SJCRH30 (cell line): ENCODE results near the gene TLE7. TPM values are rescaled to one million over a fixed set of nuclear protein-coding genes. Genes with fewer than 3 reads are reported as not detected.

Experiments used
- DNase-seq, 2 experiments: peaks; one replicate each; pipeline ENCODE4 v3.0.0-alpha.2; 2015 to 2020
- H3K27ac ChIP-seq: fragments of 250-450 bp; sonication (Bioruptor Pico); 2 replicates; pipeline ENCODE4 v1.5.1; 2020; ENCODE audit warnings: mild to moderate bottlenecking, moderate library complexity
- H3K27me3 ChIP-seq: fragments of 250-450 bp; sonication (Bioruptor Pico); 2 replicates; pipeline ENCODE4 v1.5.1; 2020; ENCODE audit warnings: mild to moderate bottlenecking, moderate library complexity
- H3K36me3 ChIP-seq: fragments of 250-450 bp; sonication (Bioruptor Pico); 2 replicates; pipeline ENCODE4 v1.5.1; 2020; ENCODE audit warnings: mild to moderate bottlenecking, moderate library complexity
- H3K4me1 ChIP-seq: fragments of 250-450 bp; sonication (Bioruptor Pico); 2 replicates; pipeline ENCODE4 v1.5.1; 2020; ENCODE audit warnings: mild to moderate bottlenecking, moderate library complexity
- H3K4me3 ChIP-seq: fragments of 250-450 bp; sonication (Bioruptor Pico); 2 replicates; pipeline ENCODE4 v1.5.1; 2020; ENCODE audit warnings: mild to moderate bottlenecking, moderate library complexity
- H3K9me3 ChIP-seq: fragments of 250-450 bp; sonication (Bioruptor Pico); replicated peaks from 2 replicates; pipeline ENCODE4 v1.5.1; 2020; ENCODE audit warnings: mild to moderate bottlenecking, moderate library complexity
- total RNA-seq: library from RNA; depleted of rRNA; stranded (reverse); fragments of >200 nt; shearing (Covaris generic); gene quantifications from 2 replicates; pipeline ENCODE4 v1.2.3, GENCODE V29; 2014

Gene TLE7
- total RNA-seq, 1 experiment from 2014 or later: not detected

DNA sequence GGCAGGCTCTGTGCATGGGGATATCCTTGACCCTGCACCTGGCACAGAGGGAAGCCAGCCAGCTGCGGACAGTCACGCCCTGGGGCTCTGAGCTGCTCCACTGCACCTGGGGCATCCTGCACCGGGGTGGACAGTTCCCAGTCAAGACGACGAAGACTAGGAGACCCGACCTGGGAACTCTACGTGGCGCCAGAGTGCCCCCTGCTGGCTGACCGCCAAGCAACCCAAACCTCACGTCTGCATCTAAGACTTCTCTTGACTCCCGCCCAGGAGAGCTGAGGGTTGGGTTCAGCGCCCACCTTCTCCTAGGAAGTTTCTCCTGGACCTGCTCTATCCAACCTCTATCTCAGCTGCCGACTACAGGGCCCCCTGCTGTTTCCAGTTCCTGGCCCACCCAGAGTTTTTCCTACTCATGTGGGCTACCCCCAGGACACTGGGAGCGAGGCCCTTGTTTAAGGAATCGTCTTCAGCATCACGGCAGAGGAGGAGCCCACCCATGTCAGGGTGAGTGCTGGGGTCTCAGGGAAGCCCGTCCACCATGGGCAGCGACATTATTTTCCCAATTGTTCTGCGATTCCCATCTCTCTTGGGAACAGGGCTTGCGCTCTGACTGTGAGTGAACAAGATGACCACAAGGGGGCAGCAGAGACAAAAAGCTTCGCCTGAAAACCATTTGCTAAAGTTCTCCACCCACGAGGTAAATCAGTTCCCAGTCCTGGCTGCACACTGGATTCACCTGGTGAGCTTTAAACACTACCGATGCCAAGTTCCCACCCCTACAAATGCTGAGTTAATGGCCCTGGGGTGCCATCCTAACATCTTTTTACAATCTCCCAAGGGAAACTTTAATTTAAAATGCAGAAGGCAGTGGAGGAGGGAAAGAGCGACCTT lies 29.3 kb downstream of the TLE7 start:
- H3K27ac ChIP-seq: no peak overlapping the region
- peak; percentile 48 to 85 for DNase-seq
- no peaks in the 10 kb centered on the region for H3K36me3 ChIP-seq
- no peak overlapping the region for H3K4me3 ChIP-seq
- H3K4me1 ChIP-seq: no peaks in the 10 kb centered on the region
- no peaks in the 10 kb centered on the region for H3K9me3 ChIP-seq
- no peaks in the 10 kb centered on the region for H3K27me3 ChIP-seq

GRCh38 chr16:71410146-71410545 lies 31.7 kb downstream of the TLE7 start:
- H3K27ac ChIP-seq: no peak overlapping the region
- no peaks in the 10 kb centered on the region for H3K9me3 ChIP-seq
- H3K4me1 ChIP-seq: no peaks in the 10 kb centered on the region
- no peaks in the 10 kb centered on the region for H3K27me3 ChIP-seq
- H3K36me3 ChIP-seq: no peaks in the 10 kb centered on the region
- H3K4me3 ChIP-seq: no peak overlapping the region
- no peak for DNase-seq

DNA sequence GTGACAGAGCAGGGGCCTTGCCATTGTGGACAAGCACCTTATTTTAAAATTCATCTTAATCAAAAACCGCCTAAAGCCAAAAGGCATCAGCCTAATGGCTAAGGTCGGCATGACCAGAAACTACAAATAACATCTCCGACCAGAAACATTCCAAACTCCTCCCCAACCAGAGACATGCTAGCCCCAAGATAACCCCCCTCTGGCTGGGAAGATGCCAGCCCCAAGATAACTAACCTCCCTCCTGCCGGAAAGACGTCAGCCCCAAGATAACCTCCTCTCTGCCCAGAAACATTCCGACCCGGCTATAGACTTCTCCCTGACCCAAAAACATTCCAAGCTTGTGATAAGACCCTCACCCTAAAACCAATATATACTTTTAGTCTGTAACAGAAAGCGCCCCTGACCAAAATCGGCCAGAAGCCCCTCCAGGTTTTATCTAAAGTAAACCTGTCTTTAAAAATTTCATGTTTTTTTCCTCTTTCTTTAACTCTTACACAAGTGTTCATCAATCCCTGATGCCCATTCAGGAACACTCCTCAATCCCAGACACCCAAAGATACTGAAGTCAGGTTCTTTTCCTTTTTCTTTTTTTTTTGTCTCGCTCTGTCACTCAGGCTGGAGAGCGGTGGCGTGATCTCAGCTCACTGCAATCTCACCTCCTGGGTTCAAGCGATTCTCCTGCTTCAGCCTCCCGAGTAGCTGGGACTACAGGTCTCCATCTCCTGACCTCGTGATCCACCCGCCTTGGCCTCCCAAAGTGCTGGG lies 32.7 kb downstream of the TLE7 start:
- Histone ChIP-seq H3K36me3 (no peaks in the 10 kb centered on the region), H3K4me1 (no peaks in the 10 kb centered on the region), H3K9me3 (no peaks in the 10 kb centered on the region), H3K27me3 (no peaks in the 10 kb centered on the region), H3K4me3 (no peak overlapping the region), H3K27ac (no peak overlapping the region)
- no peak for DNase-seq

DNA sequence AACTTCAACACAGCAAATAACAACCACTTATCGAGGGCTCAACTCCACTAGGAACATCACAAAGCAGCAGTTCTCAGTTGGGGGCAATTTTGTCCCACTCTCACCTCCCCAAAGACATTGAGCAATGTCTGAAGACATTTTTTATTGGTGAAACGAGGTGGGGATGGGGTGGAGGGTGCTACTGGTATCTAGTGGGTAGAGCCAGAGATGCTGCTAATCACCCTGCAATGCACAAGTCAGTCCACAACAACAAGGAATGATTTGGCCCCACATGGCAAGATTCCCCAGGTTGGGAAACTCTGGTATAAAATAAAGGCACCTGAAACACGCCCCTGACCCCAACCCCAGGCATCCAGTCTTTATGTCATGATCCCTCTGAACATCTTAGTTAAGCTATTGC lies 33.3 kb downstream of the TLE7 start:
- Histone ChIP-seq H3K27me3 (no peaks in the 10 kb centered on the region), H3K4me3 (no peak overlapping the region), H3K4me1 (no peaks in the 10 kb centered on the region), H3K9me3 (no peaks in the 10 kb centered on the region), H3K36me3 (no peaks in the 10 kb centered on the region), H3K27ac (no peak overlapping the region)
- no peak for DNase-seq

- Histone ChIP-seq H3K27me3 (no peaks in the 10 kb centered on the region), H3K4me1 (no peaks in the 10 kb centered on the region), H3K27ac (no peak overlapping the region), H3K9me3 (no peaks in the 10 kb centered on the region), H3K36me3 (no peaks in the 10 kb centered on the region), H3K4me3 (no peak overlapping the region)
- DNase-seq: no peak
Measured at GRCh38 chr16:71407731-71408130, 34.1 kb downstream of the TLE7 start.

- DNase-seq: no peak
- Histone ChIP-seq H3K4me1 (no peaks in the 10 kb centered on the region), H3K27me3 (no peaks in the 10 kb centered on the region), H3K4me3 (no peak overlapping the region), H3K27ac (no peak overlapping the region), H3K9me3 (no peaks in the 10 kb centered on the region), H3K36me3 (no peaks in the 10 kb centered on the region)
Measured at GRCh38 chr16:71406724-71407123, 35.1 kb downstream of the TLE7 start.

- Histone ChIP-seq H3K9me3 (no peaks in the 10 kb centered on the region), H3K27ac (no peak overlapping the region), H3K4me3 (no peak overlapping the region), H3K36me3 (no peaks in the 10 kb centered on the region), H3K27me3 (no peaks in the 10 kb centered on the region), H3K4me1 (no peaks in the 10 kb centered on the region)
- no peak for DNase-seq
Measured at GRCh38 chr16:71406316-71406715, 35.5 kb downstream of the TLE7 start.

DNA sequence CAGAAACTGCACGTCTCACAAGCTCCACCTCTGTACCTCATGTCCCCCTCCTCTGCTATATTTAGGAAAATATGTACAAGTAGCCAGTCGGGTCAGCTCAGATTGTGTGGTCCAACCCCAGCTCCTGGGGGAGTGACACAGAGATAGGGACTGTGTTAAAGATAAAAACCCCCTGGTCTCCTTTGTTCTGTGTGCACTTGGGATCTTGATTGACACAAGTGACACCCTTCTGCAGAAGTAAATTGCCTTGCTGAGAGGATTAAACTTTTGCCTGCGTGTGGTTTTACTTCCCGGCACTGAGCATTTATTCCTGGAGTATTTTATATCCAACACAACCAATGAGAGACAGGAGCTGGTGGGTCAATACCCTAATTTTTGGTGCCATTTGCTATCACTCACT lies 37.5 kb downstream of the TLE7 start:
- H3K36me3 ChIP-seq: no peaks in the 10 kb centered on the region
- H3K27me3 ChIP-seq: no peaks in the 10 kb centered on the region
- no peaks in the 10 kb centered on the region for H3K9me3 ChIP-seq
- no peak for DNase-seq
- no peaks in the 10 kb centered on the region for H3K4me1 ChIP-seq
- no peak overlapping the region for H3K4me3 ChIP-seq
- H3K27ac ChIP-seq: no peak overlapping the region

DNA sequence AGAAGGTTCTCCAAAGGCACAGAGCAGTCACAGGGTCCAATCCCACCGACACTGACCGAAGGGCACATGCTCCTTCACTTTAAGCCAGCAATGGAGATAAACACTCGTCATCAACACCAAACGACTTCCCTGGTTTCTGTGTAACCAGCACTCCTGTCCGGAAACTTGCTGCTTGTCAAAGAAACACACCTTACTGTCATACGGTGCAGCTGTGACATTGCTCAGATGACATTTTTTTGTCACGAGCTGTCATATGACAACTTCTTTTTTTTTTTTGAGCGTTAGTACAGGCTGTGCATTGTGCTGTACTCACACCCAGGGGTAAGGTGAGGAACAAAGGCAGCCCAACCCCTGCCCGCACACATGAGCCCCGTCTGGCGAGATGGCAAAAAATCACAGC lies 39.2 kb downstream of the TLE7 start:
- H3K4me1 ChIP-seq: no peaks in the 10 kb centered on the region
- H3K27me3 ChIP-seq: no peaks in the 10 kb centered on the region
- no peaks in the 10 kb centered on the region for H3K36me3 ChIP-seq

DNA sequence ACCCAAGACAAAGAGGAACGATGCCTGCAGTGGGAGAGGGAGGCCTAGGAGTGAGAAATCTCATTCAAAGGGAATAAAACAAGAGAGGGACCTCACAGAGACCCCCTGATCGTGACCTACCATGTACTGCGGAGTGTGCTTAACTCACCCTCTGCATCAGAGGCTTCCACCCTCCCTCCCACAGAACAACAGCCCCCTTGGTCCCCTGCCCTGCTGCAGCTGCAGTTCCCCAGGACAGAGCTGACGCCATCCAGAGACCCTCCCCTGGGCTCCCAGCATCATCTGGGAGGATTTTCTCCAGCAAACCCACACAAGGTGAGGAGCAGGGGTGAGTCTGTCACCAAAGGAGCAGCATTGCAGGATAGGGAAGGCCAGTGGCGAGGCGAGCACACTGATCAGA lies 39.8 kb downstream of the TLE7 start:
- Histone ChIP-seq H3K9me3 (no peaks in the 10 kb centered on the region), H3K4me1 (no peaks in the 10 kb centered on the region), H3K36me3 (no peaks in the 10 kb centered on the region), H3K27me3 (no peaks in the 10 kb centered on the region), H3K4me3 (no peak overlapping the region), H3K27ac (no peak overlapping the region)
- DNase-seq: no peak

More for the DNA sequence above, 39.2 kb downstream of the TLE7 start:
- Histone ChIP-seq H3K9me3 (no peaks in the 10 kb centered on the region), H3K4me3 (no peak overlapping the region), H3K27ac (no peak overlapping the region)
- no peak for DNase-seq

DNA sequence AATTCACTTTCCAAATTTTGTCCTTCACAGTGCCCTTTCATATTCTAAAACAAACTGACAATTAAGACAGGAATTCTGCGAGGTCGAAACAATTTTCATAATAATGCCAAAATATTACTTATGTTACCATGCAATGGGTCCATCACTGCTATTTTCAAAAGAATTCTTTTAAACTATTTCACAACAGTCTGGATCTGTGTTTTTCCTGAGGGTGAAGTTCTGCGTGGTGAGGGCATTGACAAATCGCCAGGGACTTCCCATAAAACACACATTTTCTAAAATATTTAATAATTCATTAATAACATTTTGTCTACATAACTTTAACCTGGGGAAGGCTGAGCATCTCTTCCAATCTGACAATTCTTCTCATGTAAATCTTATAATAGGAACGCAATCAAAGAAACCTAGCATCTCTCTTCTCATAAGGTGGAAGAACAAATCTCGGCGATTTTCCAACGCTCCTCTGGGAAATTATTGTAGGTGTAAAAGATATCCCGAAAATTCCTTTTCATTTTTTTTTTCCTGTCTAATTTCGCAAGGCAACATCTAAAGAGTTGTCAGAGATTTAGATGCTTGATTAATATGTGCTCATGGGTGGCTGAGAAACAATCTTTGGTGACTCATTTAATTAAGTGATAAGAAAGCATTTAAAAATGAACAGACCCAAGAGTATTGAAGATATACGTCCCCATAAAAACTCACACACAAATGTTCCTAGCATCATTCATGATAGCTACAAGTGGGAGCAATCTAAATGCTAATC lies 41.9 kb downstream of the TLE7 start:
- Histone ChIP-seq H3K27ac (no peak overlapping the region), H3K27me3 (no peaks in the 10 kb centered on the region), H3K4me3 (no peak overlapping the region), H3K4me1 (no peaks in the 10 kb centered on the region), H3K9me3 (no peaks in the 10 kb centered on the region), H3K36me3 (no peaks in the 10 kb centered on the region)
- DNase-seq: no peak

- no peak overlapping the region for H3K4me3 ChIP-seq
Measured at GRCh38 chr16:71396594-71396993, 45.3 kb downstream of the TLE7 start.

DNA sequence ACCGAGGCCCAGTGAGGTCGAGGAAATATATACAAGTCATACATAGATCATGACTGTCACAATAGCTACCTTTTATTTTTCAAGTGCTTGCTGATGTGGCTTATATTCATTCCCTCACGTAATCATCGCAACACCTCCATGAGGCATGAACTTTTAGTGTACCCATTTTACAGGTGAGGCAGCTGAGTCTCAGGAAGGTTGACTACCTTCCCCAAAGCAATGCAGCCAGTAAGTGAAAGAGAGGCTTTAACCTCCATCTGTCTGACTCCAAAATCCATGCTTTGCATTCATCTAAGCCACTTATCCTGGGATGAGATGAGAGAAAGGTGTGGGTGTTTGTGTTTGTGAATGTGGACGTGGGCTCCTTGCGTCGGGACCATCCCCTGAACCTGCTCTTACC lies 52.5 kb downstream of the TLE7 start:
- Histone ChIP-seq H3K27me3 (no peaks in the 10 kb centered on the region), H3K9me3 (no peaks in the 10 kb centered on the region), H3K4me3 (no peak overlapping the region), H3K4me1 (no peaks in the 10 kb centered on the region), H3K36me3 (no peaks in the 10 kb centered on the region), H3K27ac (no peak overlapping the region)
- no peak for DNase-seq

More at GRCh38 chr16:71396594-71396993, 45.3 kb downstream of the TLE7 start:
- Histone ChIP-seq H3K4me1 (no peaks in the 10 kb centered on the region), H3K27me3 (no peaks in the 10 kb centered on the region), H3K36me3 (no peaks in the 10 kb centered on the region), H3K9me3 (no peaks in the 10 kb centered on the region), H3K27ac (no peak overlapping the region)
- DNase-seq: no peak

GRCh38 chr16:71387045-71387871 lies 54.6 kb downstream of the TLE7 start:
- Histone ChIP-seq H3K9me3 (no peaks in the 10 kb centered on the region), H3K36me3 (no peaks in the 10 kb centered on the region), H3K4me3 (no peak overlapping the region), H3K27me3 (no peaks in the 10 kb centered on the region), H3K27ac (no peak overlapping the region), H3K4me1 (no peaks in the 10 kb centered on the region)
- no peak for DNase-seq
